Stimulated activated CD8-positive, alpha-beta memory T cell treated with anti-CD3 and anti-CD28 coated beads, Interleukin-12 subunit alpha, Interleukin-12 subunit beta, amount 100 ng/mL, for 1 hour (primary cell): ENCODE results near the gene C1orf105.

Experiments used
- DNase-seq: peaks from one replicate; pipeline ENCODE4 v3.0.0-alpha.2; 2020; ENCODE audit warnings: low read depth

C1orf105 gene

DNA sequence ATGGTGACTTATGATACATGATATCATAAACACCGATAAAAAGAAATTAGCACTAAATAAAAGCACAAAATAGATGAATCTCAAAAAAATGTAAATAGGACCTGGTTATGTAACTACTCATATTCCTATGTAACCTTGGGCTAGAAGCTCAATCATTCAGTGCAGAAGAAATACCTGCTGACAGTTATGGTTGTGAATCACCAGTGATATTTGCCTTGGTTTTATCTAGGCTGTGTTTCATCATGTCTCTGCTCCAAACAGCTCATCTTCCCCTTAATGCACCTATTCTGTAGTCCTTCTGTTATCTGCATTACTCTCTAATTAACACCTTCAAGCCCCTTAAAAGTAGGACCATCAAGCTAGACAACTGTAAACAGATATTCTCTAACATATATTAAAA, 39.7 kb downstream of the C1orf105 start:
- no peak for DNase-seq

DNA sequence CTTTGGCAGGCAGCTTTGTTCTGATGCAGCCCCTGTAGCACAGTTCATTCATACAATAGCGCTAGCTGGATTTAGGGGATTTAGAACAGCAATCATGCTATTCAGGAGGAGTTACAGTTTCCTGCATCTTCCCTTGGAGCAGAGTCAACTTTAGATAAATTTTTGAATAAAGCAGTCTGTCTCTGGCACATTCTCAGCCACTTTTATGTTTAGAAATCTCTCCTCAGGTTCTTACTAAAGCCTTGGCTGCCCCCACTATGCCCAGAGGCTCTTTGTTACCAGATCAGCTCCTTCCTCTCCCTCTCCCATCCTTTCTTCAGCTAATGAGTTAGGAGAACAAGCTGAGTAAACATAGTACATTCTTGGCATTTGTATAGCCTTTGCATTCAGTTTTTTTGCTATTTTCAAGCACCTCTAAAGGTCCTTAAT, 40.4 kb downstream of the C1orf105 start:
- no peak for DNase-seq

DNA sequence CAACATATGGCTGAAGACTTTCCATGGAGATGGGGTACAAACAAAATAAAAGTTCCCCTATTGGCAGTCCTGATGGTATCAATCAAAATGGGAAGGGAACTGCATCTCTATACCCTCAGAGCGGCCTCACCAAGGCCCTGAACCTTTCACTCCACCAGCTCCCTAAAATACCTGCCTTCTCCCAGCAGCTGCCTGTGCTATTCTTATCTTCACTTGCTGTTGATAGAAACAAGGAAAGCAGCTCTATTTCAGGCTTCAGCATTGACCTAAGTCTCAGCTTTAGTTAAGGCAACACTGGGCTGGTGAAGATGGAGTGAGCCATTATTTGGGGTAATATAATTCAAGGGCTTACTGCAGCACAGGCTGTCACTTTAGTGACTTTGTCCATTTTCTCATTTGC, 45.1 kb downstream of the C1orf105 start:
- DNase-seq, result no peak

DNA sequence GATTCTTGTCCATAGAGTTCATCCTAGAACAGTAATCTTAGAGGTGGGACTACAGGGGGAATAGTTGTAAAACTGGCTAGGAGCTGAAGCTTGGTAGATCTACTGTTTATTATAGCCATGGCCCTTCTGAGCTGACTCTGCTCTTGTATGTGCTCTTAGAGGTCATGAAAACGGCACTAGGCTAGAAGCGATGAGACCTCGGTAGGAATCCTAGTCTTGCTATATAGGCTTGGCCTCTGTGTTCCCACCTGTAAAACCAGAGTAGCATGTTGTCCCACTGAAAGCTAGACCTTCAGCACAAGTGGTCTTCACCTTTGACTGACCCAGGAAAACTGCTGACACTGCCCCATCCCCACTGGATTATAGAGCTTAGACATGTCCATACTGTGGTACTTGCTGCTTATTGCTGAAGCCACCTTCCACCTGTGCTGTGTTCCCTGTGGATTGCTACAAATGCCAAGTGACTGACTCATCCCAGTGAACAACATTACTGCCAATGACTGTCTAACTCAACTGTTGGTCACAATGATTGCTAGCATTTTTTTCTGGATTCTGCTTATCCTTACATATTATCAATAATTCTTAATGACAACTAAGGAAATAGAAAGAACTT, 46.4 kb downstream of the C1orf105 start:
- no peak for DNase-seq

DNA sequence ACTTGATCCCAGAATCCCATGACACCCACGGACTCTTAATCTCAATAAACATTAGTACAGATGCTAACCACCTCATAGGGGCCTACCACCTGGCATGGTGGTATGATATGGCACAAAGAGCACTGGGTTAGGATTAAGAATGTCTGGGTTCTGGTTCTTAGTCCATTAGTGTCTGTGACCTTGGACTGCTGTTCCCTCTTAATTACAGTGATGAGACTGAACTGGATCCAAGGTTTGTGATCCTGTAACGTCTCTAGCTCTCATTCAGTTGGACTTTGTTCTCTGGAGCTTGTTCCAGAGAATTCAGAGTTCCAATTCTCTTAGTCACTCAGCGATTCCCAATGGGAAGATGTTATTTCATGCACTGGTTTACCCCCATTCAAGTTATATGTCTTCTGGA, 47.0 kb downstream of the C1orf105 start:
- no peak for DNase-seq

DNA sequence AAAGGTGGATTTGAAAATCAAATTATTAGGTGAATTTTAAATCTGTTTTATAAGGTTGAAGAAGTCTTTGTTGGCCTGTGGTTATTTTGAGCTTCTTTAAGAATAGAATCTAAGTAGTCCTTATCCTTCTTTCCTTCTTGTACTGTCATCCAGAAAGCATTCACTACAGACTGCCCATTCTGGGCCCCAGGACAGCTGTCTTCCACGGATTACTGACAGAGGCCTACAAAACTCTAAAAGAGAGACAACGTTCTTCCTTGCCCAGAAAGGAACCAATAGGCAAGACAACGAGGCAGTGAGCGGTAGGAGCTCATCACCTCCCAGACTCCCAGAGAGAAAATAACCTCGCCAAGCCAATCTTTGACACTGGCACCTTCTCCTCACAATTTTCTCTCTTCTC, 47.8 kb downstream of the C1orf105 start:
- no peak for DNase-seq

DNA sequence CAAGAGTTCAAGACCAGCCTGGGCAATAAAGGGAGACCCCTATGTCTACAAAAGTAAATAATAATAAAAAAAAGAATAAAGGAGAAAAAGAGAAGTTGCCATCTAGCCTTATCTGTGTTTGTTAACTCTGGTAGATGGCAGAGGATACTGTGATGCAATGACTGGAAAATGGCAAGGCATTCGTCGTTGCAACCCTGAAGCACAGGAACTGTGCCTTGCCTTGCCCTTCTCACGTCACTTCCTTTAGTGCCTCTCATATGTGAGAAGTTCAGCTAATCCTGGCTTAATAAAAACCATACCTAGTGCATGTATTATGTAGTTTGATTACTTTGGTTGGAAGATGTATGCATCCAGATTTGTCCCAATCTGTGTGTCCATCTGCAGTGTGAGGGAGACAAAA, 49.2 kb downstream of the C1orf105 start:
- no peak for DNase-seq

DNA sequence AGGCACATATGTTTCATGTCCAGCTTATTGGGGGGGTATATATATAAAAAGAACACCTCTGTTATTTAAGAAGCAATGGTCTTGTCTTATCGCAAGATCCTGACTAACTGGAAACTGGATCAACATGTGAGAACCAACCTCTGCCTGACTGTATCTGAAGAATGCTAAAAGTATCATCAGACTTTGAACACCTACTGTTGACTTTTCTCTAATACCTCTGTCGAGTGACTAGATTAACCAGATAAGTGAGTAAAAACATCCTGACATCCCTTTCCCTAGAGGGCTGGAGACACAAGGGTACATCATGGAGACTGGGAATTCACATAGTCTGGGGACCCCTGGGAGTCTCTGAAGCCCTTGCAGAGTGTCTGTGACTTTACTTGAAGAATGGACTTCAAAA, 49.7 kb downstream of the C1orf105 start:
- DNase-seq, result no peak

DNA sequence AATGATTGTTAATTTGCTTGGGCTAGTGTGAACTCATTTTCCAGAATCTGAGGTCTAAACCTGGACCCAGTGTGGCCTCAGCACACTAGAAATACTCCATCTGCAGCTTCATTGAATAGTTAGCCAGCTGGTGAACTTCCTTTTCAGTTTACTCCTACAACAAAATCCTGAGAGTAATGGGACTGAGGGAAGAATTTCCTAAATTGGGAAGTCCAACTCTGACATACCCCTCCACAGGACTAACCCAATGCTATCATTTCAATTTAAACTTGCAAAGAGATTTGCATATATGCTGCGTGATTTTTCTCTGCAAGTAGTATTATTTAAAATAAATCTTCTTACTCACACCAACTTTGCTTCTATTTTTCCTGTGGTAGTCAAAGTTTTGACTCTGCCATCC, 51.2 kb downstream of the C1orf105 start:
- no peak for DNase-seq

DNA sequence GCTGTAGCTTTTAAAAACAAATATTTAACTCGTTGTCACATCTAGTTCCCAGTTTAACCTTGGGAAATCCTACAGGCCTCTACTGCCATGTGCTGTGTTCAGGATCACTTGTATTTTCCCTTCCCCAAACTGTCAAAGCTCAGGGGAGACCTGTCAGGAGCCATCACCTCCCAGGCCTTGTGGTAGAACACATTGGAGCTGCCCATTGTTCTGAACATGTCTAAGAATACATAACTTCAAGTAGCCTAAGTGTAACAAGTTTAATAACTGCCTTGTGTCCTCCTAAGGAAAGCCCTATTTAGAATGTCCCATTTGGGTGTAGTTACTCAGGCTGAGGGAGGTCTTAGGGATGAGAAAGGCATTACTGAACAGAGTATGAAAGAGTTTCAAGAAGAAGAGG, 52.0 kb downstream of the C1orf105 start:
- DNase-seq, result no peak

DNA sequence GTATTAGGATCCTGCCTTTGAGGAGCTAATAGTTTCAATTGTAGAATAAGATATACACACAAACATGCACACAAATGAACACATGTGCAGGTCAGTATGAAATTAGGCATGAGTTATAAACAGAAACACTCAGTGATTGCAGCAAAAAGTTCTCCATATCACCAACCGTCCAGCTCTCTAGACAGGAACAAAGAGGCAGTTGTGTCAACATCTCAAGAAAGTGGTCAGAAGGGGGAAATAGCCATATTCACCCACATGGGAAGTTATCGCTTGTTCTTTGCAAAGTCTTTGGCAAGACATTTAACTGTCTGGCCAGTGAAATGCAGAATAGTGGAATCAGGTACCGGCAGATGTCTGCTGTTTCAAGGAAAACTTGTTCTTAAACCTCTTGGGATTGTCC, 52.8 kb downstream of the C1orf105 start:
- DNase-seq, result no peak

DNA sequence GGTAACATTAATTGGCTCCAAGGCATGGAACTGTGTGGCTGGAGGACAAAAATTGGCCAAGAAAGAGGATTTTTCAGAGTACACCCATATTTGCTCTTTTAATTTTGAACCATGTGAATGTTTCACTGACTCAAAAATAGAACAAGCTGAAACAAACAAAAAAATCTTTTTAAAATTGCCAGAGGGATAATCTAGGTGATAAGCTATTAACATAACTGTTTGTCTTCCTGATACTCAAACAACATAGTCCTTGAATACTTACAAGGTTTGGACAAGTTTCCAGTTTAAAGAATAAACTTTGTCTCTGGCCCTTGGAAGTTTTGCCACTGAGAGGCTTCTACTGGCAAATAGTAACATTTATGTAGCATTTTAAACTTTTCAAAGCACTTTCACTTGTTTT, 53.4 kb downstream of the C1orf105 start:
- no peak for DNase-seq

DNA sequence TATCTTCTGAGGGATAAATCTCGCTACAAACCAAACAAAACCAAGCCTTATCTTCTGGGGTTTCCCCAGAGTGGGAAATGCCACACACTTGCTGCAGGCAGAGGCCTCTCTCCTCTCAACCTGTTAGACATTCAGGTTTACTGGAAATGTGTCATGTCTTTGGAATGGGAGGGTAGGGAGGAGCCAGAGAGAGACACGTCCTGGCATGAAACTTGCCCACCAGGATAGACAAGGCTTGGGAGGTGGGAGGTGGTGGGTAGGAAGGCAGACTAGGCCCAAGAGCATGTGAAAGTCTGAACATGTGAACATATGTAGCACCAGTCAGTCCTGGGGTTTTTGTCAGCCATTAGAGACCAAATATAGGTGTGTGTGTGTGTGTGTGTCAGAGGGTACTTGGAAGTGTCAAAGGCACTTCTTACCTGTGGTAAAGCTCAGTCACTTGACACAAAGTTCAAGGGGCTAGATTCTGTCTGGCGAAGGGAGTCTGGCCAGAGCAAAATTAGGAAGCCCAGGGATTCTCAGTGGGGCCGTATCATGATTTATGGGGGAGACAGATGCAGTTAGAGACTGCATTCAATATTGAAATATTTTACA, 55.8 kb downstream of the C1orf105 start:
- no peak for DNase-seq

DNA sequence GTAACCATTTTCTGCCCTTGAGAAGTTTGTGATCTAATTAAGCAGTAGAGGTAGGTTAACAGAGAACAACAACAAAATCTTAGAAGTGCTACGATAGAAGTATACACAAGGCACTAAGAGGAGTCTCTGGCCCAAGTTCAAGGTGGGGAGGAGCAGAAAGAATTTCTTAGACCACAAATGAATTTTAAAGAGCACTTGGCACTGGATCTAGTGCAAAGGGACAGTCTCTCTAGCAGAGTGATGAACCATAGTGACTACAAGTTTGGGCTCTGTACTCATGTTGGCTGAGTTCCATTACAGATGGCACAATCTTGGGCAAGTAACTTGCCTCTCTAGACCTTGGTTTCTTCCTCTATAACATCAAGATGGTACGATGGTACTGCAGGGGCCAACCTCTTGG, 56.7 kb downstream of the C1orf105 start:
- DNase-seq, result no peak

DNA sequence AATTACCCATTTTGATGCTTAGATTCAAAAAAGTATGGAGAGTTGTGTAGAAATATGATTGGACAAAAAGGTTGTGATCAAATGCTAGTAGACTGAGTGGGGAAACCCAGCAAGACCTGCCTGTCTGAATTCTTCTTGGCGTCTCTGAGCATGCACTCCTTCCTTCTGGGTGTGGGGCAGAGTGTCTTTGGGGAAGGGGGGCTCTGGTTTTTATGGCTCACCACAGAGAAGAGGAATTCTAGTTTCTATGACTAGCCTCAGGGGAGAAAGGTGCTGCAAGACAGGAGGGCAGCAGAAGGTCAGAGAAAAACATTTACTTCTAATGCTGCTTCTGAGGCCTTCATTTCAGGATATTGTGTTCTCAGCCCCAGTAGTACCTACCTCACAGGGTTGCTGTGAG, 57.3 kb downstream of the C1orf105 start:
- no peak for DNase-seq

DNA sequence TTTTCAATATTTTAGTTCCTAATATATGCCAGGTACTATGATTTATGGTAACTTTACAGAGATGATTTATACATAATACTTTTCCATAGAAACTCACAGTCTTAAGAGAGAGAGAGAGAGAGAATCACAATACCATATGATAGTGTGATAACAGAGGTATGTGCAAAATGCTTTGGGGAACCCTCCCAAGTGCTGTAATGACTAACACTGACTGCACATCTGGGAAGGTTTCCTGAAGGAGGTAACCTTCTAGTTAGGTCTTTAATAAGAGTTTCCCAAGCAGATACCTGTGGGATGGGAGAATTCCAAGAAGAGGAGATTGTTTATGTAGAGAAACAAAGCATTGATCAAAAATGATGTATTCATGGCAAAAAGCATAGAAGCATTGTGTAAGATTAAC, 58.0 kb downstream of the C1orf105 start:
- DNase-seq, result no peak

DNA sequence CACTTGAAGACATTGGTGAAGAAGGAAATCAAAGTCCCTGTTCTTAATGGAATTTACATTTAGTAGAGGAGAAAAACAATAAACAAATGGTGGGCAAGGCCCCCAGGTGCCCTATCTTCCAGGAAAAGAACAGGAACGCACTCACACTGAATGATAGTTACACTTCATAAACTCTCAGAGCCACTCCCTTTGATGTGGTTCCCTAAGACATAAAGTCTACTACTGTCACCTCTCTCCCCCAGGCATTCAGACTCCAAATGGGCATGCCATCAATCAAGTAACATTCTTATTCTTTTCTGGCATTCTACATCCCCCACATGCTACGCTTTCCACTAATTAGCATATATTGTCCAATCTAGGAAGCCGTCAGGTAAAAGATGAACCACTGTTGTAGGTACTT, 59.9 kb downstream of the C1orf105 start:
- no peak for DNase-seq

DNA sequence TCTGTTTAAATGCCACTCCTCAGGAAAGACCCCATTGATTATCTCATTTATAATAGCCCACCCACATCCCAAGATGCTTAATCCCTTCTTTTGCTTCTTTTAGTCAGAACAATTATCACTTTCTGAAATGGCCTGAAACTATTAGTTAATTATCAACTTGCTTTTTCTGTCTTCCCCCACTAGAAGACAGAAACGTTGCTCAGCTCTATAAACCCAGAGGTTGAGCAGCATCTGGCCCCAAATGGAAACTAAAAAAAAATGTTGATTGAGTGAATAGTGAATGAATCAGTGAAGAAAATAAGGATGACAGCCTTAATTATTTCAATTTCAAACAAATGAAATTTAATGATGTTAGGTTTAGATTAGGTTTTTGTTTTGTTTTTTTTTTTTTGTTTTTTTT, 61.6 kb downstream of the C1orf105 start:
- DNase-seq, result no peak

DNA sequence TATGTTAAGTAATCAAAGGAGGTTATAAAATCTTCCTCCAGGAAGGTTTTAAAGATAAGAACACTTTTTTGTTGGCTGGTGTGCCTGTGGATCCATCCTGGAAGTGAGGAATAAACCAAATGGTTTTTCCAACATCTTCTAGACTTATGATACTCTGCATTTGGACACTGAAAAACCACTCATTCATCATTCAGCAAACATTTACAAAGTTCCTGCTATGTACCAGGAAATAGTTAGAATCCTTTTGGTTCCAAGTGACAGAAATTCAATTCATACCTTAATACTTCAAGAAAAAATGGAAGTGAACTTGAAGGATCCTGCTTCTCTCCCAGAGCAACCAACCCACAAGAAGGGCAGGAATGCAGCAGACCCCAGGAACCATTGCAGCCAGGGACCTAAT, 63.0 kb downstream of the C1orf105 start:
- DNase-seq, result no peak

DNA sequence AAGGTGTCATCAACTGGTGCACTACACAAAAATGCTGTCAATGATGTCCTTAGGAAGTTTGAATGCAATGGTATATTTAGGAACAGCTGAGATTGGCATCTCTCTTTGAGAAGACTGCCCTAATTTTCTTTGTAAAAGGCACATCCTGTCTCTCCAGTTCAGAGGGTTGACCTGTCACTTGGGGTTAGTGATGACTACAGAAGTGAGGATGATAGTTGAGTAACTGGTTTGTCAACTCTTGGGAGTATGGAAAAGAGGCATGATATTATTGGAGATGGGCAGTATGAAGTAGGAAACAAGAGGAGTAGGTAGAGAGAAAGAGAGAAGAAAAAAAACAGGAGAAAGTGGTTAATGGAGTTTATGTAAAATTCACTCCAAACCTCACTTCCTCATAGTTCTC, 63.8 kb downstream of the C1orf105 start:
- no peak for DNase-seq

DNA sequence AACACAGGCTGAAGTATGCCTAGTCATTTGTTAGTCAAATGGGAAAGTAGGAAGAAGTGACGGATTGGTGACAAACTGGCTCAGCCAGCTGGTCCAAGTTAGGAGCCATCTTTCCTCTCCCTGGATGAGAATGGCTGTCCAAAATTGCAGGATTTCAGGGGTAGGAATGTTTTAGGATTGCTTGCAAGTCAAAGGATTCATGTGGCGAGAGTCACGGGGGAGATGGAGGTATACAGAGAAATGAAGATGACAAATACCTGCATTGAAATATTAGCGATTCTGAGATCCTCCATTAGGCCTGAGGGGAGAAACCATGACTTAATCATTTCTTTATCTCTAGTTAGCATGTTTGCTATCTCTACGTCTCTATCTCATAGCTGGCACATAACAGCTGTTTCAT, 65.1 kb downstream of the C1orf105 start:
- no peak for DNase-seq

DNA sequence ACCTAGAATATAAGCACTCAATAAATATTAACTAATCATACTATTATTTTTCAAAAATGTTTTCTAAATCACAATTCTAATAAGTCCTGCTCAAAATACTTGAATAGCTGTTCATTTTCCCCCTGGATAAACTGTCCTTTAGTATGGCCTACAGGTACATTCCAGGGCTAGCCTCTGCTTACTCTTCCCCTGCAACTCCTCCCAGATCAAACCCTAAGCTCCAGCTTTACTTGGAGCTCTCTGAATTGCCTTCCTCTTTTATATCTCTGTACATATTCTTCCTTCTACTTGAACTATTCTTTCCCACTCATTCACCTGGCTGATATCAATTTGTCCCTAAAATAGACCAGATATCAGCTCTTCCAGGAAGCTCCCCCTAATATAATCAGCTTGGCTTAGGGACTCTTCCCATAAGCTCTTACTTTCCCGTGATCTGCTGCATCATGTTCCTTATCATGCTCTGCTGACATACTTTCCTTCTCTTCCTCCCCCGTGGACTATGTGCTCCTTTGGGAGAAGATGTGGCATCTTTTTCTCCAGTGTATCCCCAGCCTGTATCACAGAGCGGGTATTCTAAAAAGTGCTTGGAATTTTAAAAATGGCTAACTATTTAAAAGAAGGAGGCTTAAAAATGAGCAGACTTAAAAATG, 66.4 kb downstream of the C1orf105 start:
- no peak for DNase-seq

DNA sequence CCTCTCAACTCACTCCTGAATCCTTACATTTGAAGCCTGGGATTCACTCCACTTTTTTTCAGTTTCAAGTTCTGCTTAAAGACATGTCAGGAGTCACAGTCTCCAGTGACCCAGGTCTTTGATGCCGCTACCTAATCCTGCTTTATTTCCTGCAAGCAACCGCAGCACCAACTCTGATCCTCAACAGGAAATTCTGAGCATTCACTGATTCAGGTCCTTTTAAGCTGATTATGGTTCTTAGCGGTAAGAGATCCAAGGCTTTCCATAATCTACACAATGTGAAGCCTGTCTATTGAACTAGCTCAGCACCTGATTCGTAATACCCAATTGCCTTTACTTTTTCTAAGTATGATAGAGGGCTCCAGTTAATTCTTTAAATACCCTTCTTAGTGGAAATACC, 67.1 kb downstream of the C1orf105 start:
- no peak for DNase-seq

DNA sequence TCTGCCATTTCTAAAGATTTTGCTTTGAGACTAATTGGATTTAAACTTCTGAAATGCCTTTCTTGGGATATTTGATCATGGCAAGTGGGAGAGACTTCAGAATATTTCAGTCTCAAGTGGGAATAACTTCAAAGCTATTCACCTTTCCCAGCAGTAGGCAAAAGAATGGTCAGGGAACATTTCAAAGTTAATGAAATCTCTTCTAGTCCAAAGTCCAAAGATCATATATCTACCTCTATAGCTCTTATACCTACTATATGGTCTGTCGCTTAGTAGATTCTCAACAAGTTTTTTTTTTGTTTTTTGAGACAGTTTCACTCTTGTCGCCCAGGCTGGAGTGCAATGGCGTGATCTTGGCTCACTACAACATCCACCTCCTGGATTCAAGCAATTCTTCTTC, 67.9 kb downstream of the C1orf105 start:
- DNase-seq, result no peak
